H1 (cell line): ENCODE measurements around the gene FBXO47. TPM values are rescaled to one million over a fixed set of nuclear protein-coding genes. Genes with fewer than 3 reads are reported as not detected.

Experiments
- CTCF ChIA-PET: fragments of 300-600 bp; sonication (Branson Sonifier 250); formaldehyde crosslinking; loops from one replicate; lab custom pipeline; 2021; ENCODE audit not compliant: partially characterized antibody; lab: Charles Lee
- POLR2A ChIA-PET: fragments of 300-600 bp; sonication (Branson Sonifier 250); formaldehyde crosslinking; loops from one replicate; lab custom pipeline; 2021; ENCODE audit warnings: inconsistent platforms; ENCODE audit not compliant: partially characterized antibody; lab: Charles Lee
- DNase-seq, 2 experiments: peaks; one replicate each; pipeline versions ENCODE4 v3.0.0 to v3.0.0-alpha.2; 2010 to 2022; ENCODE audit warnings: low spot score in 2 of 2, low read depth in 1 of 2, mixed read lengths in 1 of 2
- FAIRE-seq: peaks from 2 replicates; lab custom pipeline; 2011; peaks lifted over from hg19 to GRCh38; lab: Jason Lieb, UNC
- H2AFZ ChIP-seq: 2 replicates; pipeline ENCODE4 v1.8.1; 2012; ENCODE audit warnings: low read length, inconsistent platforms
- H2AK5ac ChIP-seq: 2 replicates; pipeline ENCODE4 v1.6.1; 2013; ENCODE audit warnings: low read depth, low read length
- H2BK120ac ChIP-seq: replicated peaks from 2 replicates; pipeline ENCODE3; 2013; ENCODE audit warnings: low read depth, low read length, inconsistent platforms
- H2BK12ac ChIP-seq: 2 replicates; pipeline ENCODE4 v1.6.1; 2013; ENCODE audit warnings: low read depth, low read length
- H2BK15ac ChIP-seq: 2 replicates; pipeline ENCODE4 v1.6.1; 2013; ENCODE audit warnings: low read length
- H2BK20ac ChIP-seq: 2 replicates; pipeline ENCODE4 v1.6.1; 2013; ENCODE audit warnings: low read length
- H2BK5ac ChIP-seq: 2 replicates; pipeline ENCODE4 v1.6.1; 2013; ENCODE audit warnings: low read depth, low read length
- H3K14ac ChIP-seq: 2 replicates; pipeline ENCODE4 v1.6.1; 2013; ENCODE audit warnings: inconsistent platforms; ENCODE audit not compliant: insufficient read length
- H3K18ac ChIP-seq: 2 replicates; pipeline ENCODE4 v1.6.1; 2013; ENCODE audit warnings: low read length; ENCODE audit errors: extremely low read depth
- H3K23ac ChIP-seq: 2 replicates; pipeline ENCODE4 v1.6.1; 2013; ENCODE audit warnings: inconsistent platforms; ENCODE audit not compliant: insufficient read length
- H3K23me2 ChIP-seq: 2 replicates; pipeline ENCODE4 v1.6.1; 2013; ENCODE audit warnings: low read depth, low read length
- H3K27ac ChIP-seq: 2 replicates; pipeline ENCODE4 v1.6.1; 2011; ENCODE audit warnings: low read depth, low read length, inconsistent platforms
- H3K27me3 ChIP-seq, 4 experiments: replicated peaks in 1 of 4; 1 replicate in 1 of 4; 2 replicates in 3 of 4; pipeline versions ENCODE4 v1.6.1 to v1.8.1; 2011 to 2013; ENCODE audit warnings: low read length in 3 of 4, mild to moderate bottlenecking in 3 of 4, inconsistent platforms in 2 of 4, mixed read lengths in 2 of 4, moderate library complexity in 1 of 4; ENCODE audit not compliant: control insufficient read depth in 3 of 4, insufficient read depth in 3 of 4; ENCODE audit errors: extremely low read depth in 1 of 4
- H3K36me3 ChIP-seq, 4 experiments: 2 replicates each; pipeline versions ENCODE4 v1.6.1 to v1.8.1; 2011 to 2013; ENCODE audit warnings: mild to moderate bottlenecking in 4 of 4, low read length in 3 of 4, moderate library complexity in 2 of 4, control low read depth in 1 of 4, inconsistent platforms in 1 of 4; ENCODE audit not compliant: insufficient read depth in 4 of 4, control insufficient read depth in 2 of 4
- H3K4ac ChIP-seq: replicated peaks from 2 replicates; pipeline ENCODE3; 2013; ENCODE audit warnings: low read length, low read depth, mixed read lengths, inconsistent platforms; ENCODE audit not compliant: insufficient read length
- H3K4me1 ChIP-seq, 4 experiments: replicated peaks in 1 of 4; 1 replicate in 1 of 4; 2 replicates in 3 of 4; pipeline versions ENCODE4 v1.6.1 to v1.8.1; 2011 to 2013; ENCODE audit warnings: low read length in 3 of 4, inconsistent platforms in 2 of 4, mixed read lengths in 1 of 4; ENCODE audit not compliant: insufficient read depth in 4 of 4, control insufficient read depth in 3 of 4
- H3K4me2 ChIP-seq, 2 experiments: 2 replicates each; pipeline versions ENCODE4 v1.6.1 to v1.8.1; 2011 to 2013; ENCODE audit warnings: low read depth in 2 of 2, low read length in 2 of 2, control low read depth in 1 of 2, inconsistent platforms in 1 of 2, mild to moderate bottlenecking in 1 of 2; ENCODE audit not compliant: insufficient read depth in 1 of 2
- H3K4me3 ChIP-seq, 4 experiments: fragments of 200-600, 300-600 bp in 1 of 4; sonication (generic), shearing (Covaris generic), sonication (Bioruptor Twin) in 1 of 4; 2 replicates each; pipeline versions ENCODE4 v1.5.1 to v1.8.1; 2011 to 2016; ENCODE audit warnings: low read length in 4 of 4, low read depth in 3 of 4, control low read depth in 2 of 4, inconsistent platforms in 2 of 4, mild to moderate bottlenecking in 2 of 4, mixed read lengths in 1 of 4, moderate library complexity in 1 of 4; ENCODE audit not compliant: insufficient read depth in 2 of 4; ENCODE audit errors: extremely low read depth in 1 of 4
- H3K56ac ChIP-seq: replicated peaks from 2 replicates; pipeline ENCODE3; 2013; ENCODE audit warnings: low read depth, mild to moderate bottlenecking, mixed read lengths, low read length, inconsistent platforms; ENCODE audit not compliant: insufficient read length
- H3K79me1 ChIP-seq: 2 replicates; pipeline ENCODE4 v1.6.1; 2013; ENCODE audit warnings: low read depth, low read length, control low read depth
- H3K79me2 ChIP-seq, 2 experiments: 2 replicates each; pipeline versions ENCODE4 v1.6.1 to v1.8.1; 2012 to 2013; ENCODE audit warnings: low read length in 2 of 2, mild to moderate bottlenecking in 2 of 2, inconsistent platforms in 1 of 2; ENCODE audit not compliant: insufficient read depth in 2 of 2, control insufficient read depth in 1 of 2
- H3K9ac ChIP-seq, 4 experiments: replicated peaks in 1 of 4; 1 replicate in 1 of 4; 2 replicates in 3 of 4; pipeline versions ENCODE4 v1.6.1 to v1.8.1; 2011 to 2013; ENCODE audit warnings: low read depth in 3 of 4, low read length in 3 of 4, control low read depth in 2 of 4, mild to moderate bottlenecking in 2 of 4, moderate library complexity in 2 of 4, inconsistent platforms in 1 of 4; ENCODE audit errors: extremely low read depth in 1 of 4
- H3K9me3 ChIP-seq, 2 experiments: 2 replicates each; pipeline versions ENCODE4 v1.6.1 to v1.8.1; 2012 to 2013; ENCODE audit warnings: mild to moderate bottlenecking in 2 of 2, moderate library complexity in 2 of 2, control low read depth in 1 of 2, inconsistent platforms in 1 of 2, low read depth in 1 of 2, low read length in 1 of 2, mixed read lengths in 1 of 2; ENCODE audit not compliant: insufficient read depth in 2 of 2
- H4K20me1 ChIP-seq, 2 experiments: replicated peaks in 1 of 2; 2 replicates each; pipeline versions ENCODE3 to v1.8.1; 2011 to 2013; ENCODE audit warnings: inconsistent platforms in 2 of 2, low read length in 2 of 2, mild to moderate bottlenecking in 1 of 2; ENCODE audit not compliant: insufficient read depth in 2 of 2, control insufficient read depth in 1 of 2
- H4K5ac ChIP-seq: 2 replicates; pipeline ENCODE4 v1.6.1; 2013; ENCODE audit warnings: low read length, low read depth, mixed read lengths, inconsistent platforms; ENCODE audit not compliant: insufficient read length
- H4K8ac ChIP-seq: 2 replicates; pipeline ENCODE4 v1.8.0; 2013; ENCODE audit warnings: mild to moderate bottlenecking, moderate library complexity, low read length, inconsistent platforms; ENCODE audit not compliant: insufficient read depth; ENCODE audit errors: extremely low read depth
- H4K91ac ChIP-seq: replicated peaks from 2 replicates; pipeline ENCODE3; 2013; ENCODE audit warnings: low read length, mixed read lengths, inconsistent platforms; ENCODE audit not compliant: insufficient read length
- CHD1 ChIP-seq: IDR thresholded peaks from 2 replicates; pipeline ENCODE4 v1.6.1; 2012; ENCODE audit warnings: low read depth, low read length, improper control_type of control experiment
- HDAC2 ChIP-seq, 2 experiments: fragments of 300-600 bp in 1 of 2; sonication (generic) in 1 of 2; IDR thresholded peaks; 2 replicates each; pipeline ENCODE4 v1.6.1; 2011 to 2012; ENCODE audit warnings: low read depth in 2 of 2, low read length in 2 of 2, mild to moderate bottlenecking in 2 of 2, moderate library complexity in 2 of 2, borderline replicate concordance in 1 of 2, inconsistent platforms in 1 of 2
- KDM5A ChIP-seq: fragments of 200-600 bp; IDR thresholded peaks from 2 replicates; pipeline ENCODE4 v1.7.1; 2012; ENCODE audit warnings: mild to moderate bottlenecking, low read length, inconsistent platforms, mixed read lengths
- NRF1 ChIP-seq: IDR thresholded peaks from 2 replicates; pipeline ENCODE4 v1.6.1; 2011; ENCODE audit warnings: mild to moderate bottlenecking, low read depth, low read length, improper control_type of control experiment
- POU5F1 ChIP-seq: IDR thresholded peaks from 2 replicates; pipeline ENCODE4 v1.6.1; 2011; ENCODE audit warnings: low read depth, mild to moderate bottlenecking, low read length, moderate library complexity
- RAD21 ChIP-seq, 2 experiments: IDR thresholded peaks in 1 of 2; conservative IDR thresholded peaks in 1 of 2; 2 replicates each; pipeline ENCODE4 v1.6.1; 2011; ENCODE audit warnings: low read depth in 2 of 2, low read length in 2 of 2, improper control_type of control experiment in 1 of 2, inconsistent platforms in 1 of 2, mild to moderate bottlenecking in 1 of 2, moderate library complexity in 1 of 2
- SIN3A ChIP-seq, 2 experiments: IDR thresholded peaks in 1 of 2; conservative IDR thresholded peaks in 1 of 2; 2 replicates each; pipeline ENCODE4 v1.6.1; 2011 to 2012; ENCODE audit warnings: low read length in 2 of 2, improper control_type of control experiment in 1 of 2, low read depth in 1 of 2, mild to moderate bottlenecking in 1 of 2
- SIX5 ChIP-seq: IDR thresholded peaks from 2 replicates; pipeline ENCODE4 v1.6.1; 2011; ENCODE audit warnings: mild to moderate bottlenecking, low read depth, low read length
- SP4 ChIP-seq: IDR thresholded peaks from 2 replicates; pipeline ENCODE4 v1.6.1; 2012; ENCODE audit warnings: low read length, inconsistent platforms
- SRF ChIP-seq: IDR thresholded peaks from 2 replicates; pipeline ENCODE4 v1.6.1; 2011; ENCODE audit warnings: mild to moderate bottlenecking, low read depth, low read length, moderate library complexity
- SUZ12 ChIP-seq: fragments of 200-600 bp; sonication (generic); IDR thresholded peaks from 2 replicates; pipeline ENCODE4 v1.6.1; 2012; ENCODE audit warnings: mild to moderate bottlenecking, inconsistent platforms, low read length, moderate library complexity, mixed read lengths
- whole genome bisulfite sequencing, 2 experiments: shearing (Covaris generic) in 1 of 2; methylation state at CpG; one replicate each; pipeline versions ENCODE4 v1.1.6 to v1.1.7; 2013 to 2015; ENCODE audit warnings: low lambda C conversion rate in 2 of 2, mixed read lengths in 2 of 2, inconsistent platforms in 1 of 2, low coverage in 1 of 2, missing lambda C conversion rate in 1 of 2; ENCODE audit not compliant: insufficient replicate concordance in 2 of 2, insufficient coverage in 1 of 2, insufficient read length in 1 of 2; ENCODE audit errors: extremely low coverage in 1 of 2, missing lambda C conversion rate in 1 of 2; 5-methylcytosine and 5-hydroxymethylcytosine counted together
- polyA plus RNA-seq, 7 experiments: library from polyadenylated mRNA; depleted of rRNA in 3 of 7; stranded (reverse) in 5 of 7; unstranded in 2 of 7; fragments of >200 nt in 5 of 7; fragments of 200-250 nt in 2 of 7; gene quantifications; 1 replicate in 5 of 7; 2 replicates in 1 of 7; 4 replicates in 1 of 7; pipeline versions ENCODE4 v1.2.1 to v1.2.3, GENCODE V29; 2011 to 2013; ENCODE audit warnings: missing spikeins in 2 of 7, mixed read lengths in 2 of 7
- total RNA-seq: library from RNA; stranded (reverse); fragmentation: NEBNext Ultra II Directional; extraction: Animal tissue kit (Norgen Biotek cat#: 25700); gene quantifications from 2 replicates; pipeline ENCODE4 v1.2.1, GENCODE V29; 2021
- TF ChIP-seq, protein P1 (sequence below): IDR thresholded peaks from 2 replicates; pipeline ENCODE4 v1.6.1; 2011; ENCODE audit warnings: low read length, improper control_type of control experiment

Gene FBXO47
- total and polyA plus RNA-seq, 2 of the 8 experiments (the other 6 are each of a cell fraction or from before 2014, with no cell fraction given) = not detected

DNA sequence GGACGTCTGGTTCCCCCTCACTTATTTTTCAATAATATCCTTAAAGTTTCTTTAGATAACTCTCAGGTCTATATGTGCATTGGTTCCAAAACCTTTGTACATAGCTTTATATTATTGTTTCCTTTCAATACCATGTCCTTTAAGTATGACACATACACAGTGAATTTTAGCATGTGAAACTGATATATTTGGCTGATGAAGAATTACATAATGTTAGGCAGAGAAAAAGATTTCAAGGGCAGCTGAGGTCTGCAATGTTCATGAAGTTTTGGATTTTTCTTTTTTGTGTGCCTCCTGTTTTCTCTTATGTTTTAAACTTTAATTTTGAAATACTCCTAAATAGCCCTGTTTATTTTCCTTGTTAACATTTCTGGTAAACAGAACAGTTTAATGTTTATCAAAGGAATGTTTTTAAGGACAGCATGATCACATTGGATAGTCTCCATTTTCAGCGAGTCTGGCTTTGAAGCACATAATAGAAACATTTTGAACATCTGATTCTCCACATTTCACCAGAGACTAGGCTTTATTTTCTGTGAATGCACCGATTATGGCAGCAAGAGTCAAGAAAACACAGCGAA is 32.9 kb upstream of the FBXO47 start:
- no peak overlapping the region for H4K8ac ChIP-seq
- H3K23ac ChIP-seq = no peak overlapping the region
- no peak overlapping the region for H3K4me2 ChIP-seq
- no peaks in the 10 kb centered on the region for H3K27me3 ChIP-seq
- no peak overlapping the region for H2BK15ac ChIP-seq
- H3K79me2 ChIP-seq = no peaks in the 10 kb centered on the region
- H3K36me3 ChIP-seq = no peaks in the 10 kb centered on the region
- no peak overlapping the region for H2BK5ac ChIP-seq
- H3K27ac ChIP-seq = no peak overlapping the region
- H3K14ac ChIP-seq = no peak overlapping the region
- no peak overlapping the region for H2BK20ac ChIP-seq
- H4K5ac ChIP-seq = no peak overlapping the region
- H2AK5ac ChIP-seq = no peak overlapping the region
- POLR2A ChIA-PET = no interaction called here
- no peak overlapping the region for H4K91ac ChIP-seq
- H3K79me1 ChIP-seq = no peaks in the 10 kb centered on the region
- H3K18ac ChIP-seq = no peak overlapping the region
- DNase-seq = no peak
- no peaks in the 10 kb centered on the region; the same call in 1 of the 2 replicates for H3K23me2 ChIP-seq
- WGBS, 2 experiments = 86% methylated on average over 4 of the region's 4 CpGs; no CpG with 5 or more reads in 1 of the 2 experiments
- no peak overlapping the region for H3K4ac ChIP-seq
- H2AFZ ChIP-seq = no peak overlapping the region; the same call in 1 of the 2 replicates
- no peak overlapping the region for H3K9ac ChIP-seq
- peaks cover 7 to 10% of the 10 kb centered on the region in 2 experiments; a peak in 3 of 4 replicates for H3K9me3 ChIP-seq
- H4K20me1 ChIP-seq = no peaks in the 10 kb centered on the region
- no peaks in the 10 kb centered on the region; a peak in 1 of 7 replicates for H3K4me1 ChIP-seq
- H3K4me3 ChIP-seq = no peak overlapping the region
- no peak overlapping the region for H2BK120ac ChIP-seq
- H2BK12ac ChIP-seq = no peak overlapping the region
- FAIRE-seq = no peak
- H3K56ac ChIP-seq = no peak overlapping the region
- CTCF ChIA-PET = interaction anchor here (0.6 to 1.8 kb wide), 7 partner anchors 17 to 153 kb away, joined by 3 to 7 read pairs (median 3); no protein-coding TSS in a partner anchor
- no peak for TF ChIP-seq SIX5
- no peak for TF ChIP-seq KDM5A
- no peak for TF ChIP-seq NRF1
- no peak for TF ChIP-seq HDAC2 (IDR thresholded peaks at IDR 0.05; ENCODE audit: borderline replicate concordance in 1 of 2, low read depth in 2 of 2, low read length in 2 of 2)
- no peak for TF ChIP-seq CHD1
- no peak for TF ChIP-seq SUZ12
- no peak for TF ChIP-seq SP4
- TF ChIP-seq POU5F1 = no peak
- no peak for TF ChIP-seq SRF
- no peak for TF ChIP-seq SIN3A (conservative IDR thresholded peaks at IDR 0.05 in 1 of 2, IDR thresholded peaks at IDR 0.05 in 1 of 2; ENCODE audit: low read depth in 1 of 2, low read length in 2 of 2)
- no peak for TF ChIP-seq RAD21 (IDR thresholded peaks at IDR 0.05 in 1 of 2, conservative IDR thresholded peaks at IDR 0.05 in 1 of 2; ENCODE audit: low read depth in 2 of 2, low read length in 2 of 2)
- TF ChIP-seq, protein P1, sequence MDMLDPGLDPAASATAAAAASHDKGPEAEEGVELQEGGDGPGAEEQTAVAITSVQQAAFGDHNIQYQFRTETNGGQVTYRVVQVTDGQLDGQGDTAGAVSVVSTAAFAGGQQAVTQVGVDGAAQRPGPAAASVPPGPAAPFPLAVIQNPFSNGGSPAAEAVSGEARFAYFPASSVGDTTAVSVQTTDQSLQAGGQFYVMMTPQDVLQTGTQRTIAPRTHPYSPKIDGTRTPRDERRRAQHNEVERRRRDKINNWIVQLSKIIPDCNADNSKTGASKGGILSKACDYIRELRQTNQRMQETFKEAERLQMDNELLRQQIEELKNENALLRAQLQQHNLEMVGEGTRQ = no peak
